Type B pancreatic cell (in vitro differentiated cells): Measurements from ENCODE around the gene SPDYE4. TPM values are rescaled to one million over a fixed set of nuclear protein-coding genes. Genes with fewer than 3 reads are reported as not detected.

Experiments used
- DNase-seq: peaks from one replicate; pipeline ENCODE4 v3.0.0; 2021; ENCODE audit warnings: mixed read lengths; ENCODE audit not compliant: unreplicated experiment; ENCODE audit errors: extremely low spot score
- H3K27ac Mint-ChIP-seq: 2 replicates; pipeline ENCODE4 v1.8.0; 2021; ENCODE audit warnings: mild to moderate bottlenecking, mixed read lengths
- H3K27me3 Mint-ChIP-seq: 2 replicates; pipeline ENCODE4 v1.8.0; 2021; ENCODE audit warnings: mixed read lengths
- H3K36me3 Mint-ChIP-seq: 2 replicates; pipeline ENCODE4 v1.8.0; 2021; ENCODE audit warnings: mixed read lengths
- H3K4me1 Mint-ChIP-seq: one replicate; pipeline ENCODE4 v1.8.0; 2021; ENCODE audit warnings: mixed read lengths; ENCODE audit not compliant: unreplicated experiment
- H3K4me3 Mint-ChIP-seq: 2 replicates; pipeline ENCODE4 v1.8.0; 2021; ENCODE audit warnings: mild to moderate bottlenecking, mixed read lengths
- H3K9me3 Mint-ChIP-seq: 2 replicates; pipeline ENCODE4 v1.8.0; 2021; ENCODE audit warnings: mixed read lengths
- CTCF ChIP-seq: fragments of 200-600 bp; sonication (generic); conservative IDR thresholded peaks from 2 replicates; pipeline ENCODE4 v1.5.0; 2021; ENCODE audit warnings: antibody characterized with exemption, mild to moderate bottlenecking
- total RNA-seq: library from RNA; stranded (reverse); gene quantifications from 2 replicates; pipeline ENCODE4 v1.2.1, GENCODE V29; 2021; ENCODE audit warnings: low replicate concordance

SPDYE4 gene
- total RNA-seq, 1 donor from 2014 or later, result not detected

GRCh38 chr17:8781776-8782175 lies 23.4 kb upstream of the SPDYE4 start:
- H3K27me3 Mint-ChIP-seq, result no peaks in the 10 kb centered on the region
- no peak for TF ChIP-seq CTCF
- H3K4me3 Mint-ChIP-seq, result no peak overlapping the region
- H3K36me3 Mint-ChIP-seq, result no peaks in the 10 kb centered on the region
- H3K27ac Mint-ChIP-seq, result peak overlapping the region; percentile 67
- no peaks in the 10 kb centered on the region for H3K4me1 Mint-ChIP-seq
- no peaks in the 10 kb centered on the region for H3K9me3 Mint-ChIP-seq
- no peak for DNase-seq

GRCh38 chr17:8776881-8777280 lies 18.5 kb upstream of the SPDYE4 start:
- peaks cover 4% of the 10 kb centered on the region for H3K27me3 Mint-ChIP-seq
- DNase-seq, result no peak
- H3K4me3 Mint-ChIP-seq, result no peak overlapping the region
- no peaks in the 10 kb centered on the region for H3K4me1 Mint-ChIP-seq
- H3K36me3 Mint-ChIP-seq, result no peaks in the 10 kb centered on the region
- no peak overlapping the region for H3K27ac Mint-ChIP-seq
- peaks cover 5% of the 10 kb centered on the region for H3K9me3 Mint-ChIP-seq
- no peak for TF ChIP-seq CTCF

GRCh38 chr17:8776248-8776647 lies 17.9 kb upstream of the SPDYE4 start:
- Mint-ChIP-seq H3K27me3 (peaks cover 4% of the 10 kb centered on the region), H3K9me3 (peaks cover 5% of the 10 kb centered on the region), H3K4me1 (no peaks in the 10 kb centered on the region), H3K36me3 (no peaks in the 10 kb centered on the region), H3K27ac (no peak overlapping the region), H3K4me3 (no peak overlapping the region)
- no peak for TF ChIP-seq CTCF
- DNase-seq, result no peak

DNA sequence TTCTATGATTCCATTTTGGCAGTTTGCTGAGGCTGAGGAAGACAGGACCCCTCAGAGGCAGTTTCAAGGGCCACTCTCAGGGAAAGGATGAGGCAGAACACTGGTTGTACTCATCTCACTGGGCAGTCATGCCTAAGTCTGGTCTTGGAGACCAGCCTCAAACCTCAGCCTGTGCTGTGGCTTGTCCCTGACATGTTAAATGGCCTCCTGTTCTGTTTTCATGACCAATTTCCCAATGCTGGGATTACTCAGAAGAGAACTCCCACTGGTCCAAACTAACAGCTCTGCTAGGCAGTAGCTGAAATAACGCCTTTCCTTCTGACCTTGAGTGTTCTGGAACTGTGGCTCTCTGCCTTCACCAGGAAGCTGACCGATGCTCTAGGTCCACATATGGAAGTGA lies 8.4 kb upstream of the SPDYE4 start:
- Mint-ChIP-seq H3K27ac (no peak overlapping the region), H3K4me3 (no peak overlapping the region), H3K36me3 (no peaks in the 10 kb centered on the region), H3K9me3 (no peaks in the 10 kb centered on the region), H3K27me3 (peaks cover 3% of the 10 kb centered on the region), H3K4me1 (no peaks in the 10 kb centered on the region)
- TF ChIP-seq CTCF, result no peak
- DNase-seq, result no peak

DNA sequence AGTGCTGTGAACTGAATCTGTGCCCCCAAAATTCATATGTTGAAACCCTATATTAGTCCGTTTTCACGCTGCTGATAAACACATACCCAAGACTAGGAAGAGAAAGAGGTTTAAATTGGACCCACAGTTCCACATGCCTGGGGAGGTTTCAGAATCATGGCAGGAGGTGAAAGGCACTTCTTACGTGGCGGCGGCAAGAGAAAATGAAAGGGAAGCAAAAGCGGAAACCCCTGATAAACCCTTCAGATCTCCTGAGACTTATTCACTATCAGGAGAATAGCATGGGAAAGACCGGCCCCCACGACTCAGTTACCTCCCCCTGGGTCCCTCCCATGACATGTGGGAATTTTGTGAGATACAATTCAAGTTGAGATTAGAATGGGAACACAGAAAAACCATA lies 3.7 kb upstream of the SPDYE4 start:
- Mint-ChIP-seq H3K27ac (no peak overlapping the region), H3K27me3 (peaks cover 9% of the 10 kb centered on the region), H3K4me1 (no peaks in the 10 kb centered on the region)

More for the DNA sequence above, 3.7 kb upstream of the SPDYE4 start:
- Mint-ChIP-seq H3K4me3 (no peak overlapping the region), H3K9me3 (no peaks in the 10 kb centered on the region), H3K36me3 (no peaks in the 10 kb centered on the region)
- DNase-seq, result no peak
- no peak for TF ChIP-seq CTCF
